ENCODE data around the gene ZNF423.

ZNF423 gene

GRCh38 chr16:49635591-49636581, 220.0 kb downstream of the ZNF423 start:
- no peak for DNase-seq

DNA sequence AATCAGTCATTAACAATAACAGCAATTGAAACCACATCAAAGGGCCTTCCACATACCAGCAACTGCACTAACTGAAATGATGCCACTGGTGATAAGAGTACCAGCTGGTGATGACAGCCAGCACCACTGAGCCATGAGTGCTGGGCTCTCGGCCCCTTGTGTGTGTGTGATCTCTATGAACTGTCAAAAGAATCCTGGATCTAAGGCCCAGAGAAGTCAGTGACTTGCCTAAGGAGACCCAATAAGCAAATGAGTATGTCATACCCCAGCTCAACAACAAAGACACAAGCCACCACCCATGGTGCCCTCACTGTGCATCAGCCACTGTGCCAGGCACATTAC, 220.9 kb downstream of the ZNF423 start:
- DNase-seq: no peak

DNA sequence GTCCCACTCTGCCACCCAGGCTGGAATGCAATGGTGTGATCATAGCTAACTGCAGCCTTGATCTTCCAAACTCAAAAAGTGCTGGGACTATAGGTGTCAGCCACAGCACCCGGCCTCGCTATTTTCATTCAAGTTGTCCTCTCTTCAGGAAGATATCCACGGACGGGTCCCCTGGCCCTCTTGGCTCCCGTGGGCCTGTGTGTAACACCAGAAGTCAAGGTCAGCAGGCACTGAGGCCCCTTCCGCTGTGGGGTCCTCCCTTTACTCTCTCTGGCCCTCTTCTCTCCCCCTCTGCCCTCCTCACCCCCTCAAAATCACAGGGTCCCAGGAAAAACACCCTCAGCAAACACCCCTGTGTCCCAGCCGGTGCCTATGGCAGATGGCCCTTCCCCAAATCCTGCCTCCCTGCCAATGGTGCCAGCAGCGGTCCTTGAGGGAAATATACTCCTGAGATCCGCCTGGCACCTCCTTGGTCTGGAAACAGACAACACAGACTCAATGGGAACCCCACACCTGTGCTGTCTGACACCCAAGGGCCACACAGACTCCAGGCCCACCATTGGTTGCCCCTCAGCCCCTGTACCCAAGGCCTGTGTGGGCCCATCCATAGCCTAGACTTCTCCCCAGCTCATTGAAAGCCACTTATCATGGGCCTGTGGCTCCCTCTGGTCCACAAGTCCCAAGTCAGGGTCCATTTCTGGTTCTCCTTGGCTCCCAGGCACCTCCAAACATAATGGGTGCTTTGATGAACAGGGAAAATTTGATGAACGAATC, 221.5 kb downstream of the ZNF423 start:
- DNase-seq: no peak

DNA sequence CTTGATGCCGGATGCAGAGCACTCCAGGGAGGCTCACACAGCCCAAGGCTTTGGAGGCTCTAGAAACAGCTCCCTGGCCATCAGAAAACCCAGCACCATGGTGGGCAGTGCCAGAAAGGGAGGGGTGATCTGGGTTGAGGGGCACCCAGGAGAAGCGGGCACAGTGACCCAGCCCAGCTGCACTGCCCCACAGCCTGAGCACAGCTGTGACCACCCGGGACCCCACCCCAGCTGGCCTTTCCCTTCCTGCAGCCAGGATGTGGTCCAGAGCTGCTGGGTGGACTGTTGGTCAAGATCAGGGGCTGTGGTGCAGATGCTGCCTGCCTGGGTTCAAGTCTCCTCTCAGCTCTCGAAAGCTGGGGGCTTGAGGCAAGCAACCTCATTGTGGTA, 223.1 kb downstream of the ZNF423 start:
- no peak for DNase-seq

DNA sequence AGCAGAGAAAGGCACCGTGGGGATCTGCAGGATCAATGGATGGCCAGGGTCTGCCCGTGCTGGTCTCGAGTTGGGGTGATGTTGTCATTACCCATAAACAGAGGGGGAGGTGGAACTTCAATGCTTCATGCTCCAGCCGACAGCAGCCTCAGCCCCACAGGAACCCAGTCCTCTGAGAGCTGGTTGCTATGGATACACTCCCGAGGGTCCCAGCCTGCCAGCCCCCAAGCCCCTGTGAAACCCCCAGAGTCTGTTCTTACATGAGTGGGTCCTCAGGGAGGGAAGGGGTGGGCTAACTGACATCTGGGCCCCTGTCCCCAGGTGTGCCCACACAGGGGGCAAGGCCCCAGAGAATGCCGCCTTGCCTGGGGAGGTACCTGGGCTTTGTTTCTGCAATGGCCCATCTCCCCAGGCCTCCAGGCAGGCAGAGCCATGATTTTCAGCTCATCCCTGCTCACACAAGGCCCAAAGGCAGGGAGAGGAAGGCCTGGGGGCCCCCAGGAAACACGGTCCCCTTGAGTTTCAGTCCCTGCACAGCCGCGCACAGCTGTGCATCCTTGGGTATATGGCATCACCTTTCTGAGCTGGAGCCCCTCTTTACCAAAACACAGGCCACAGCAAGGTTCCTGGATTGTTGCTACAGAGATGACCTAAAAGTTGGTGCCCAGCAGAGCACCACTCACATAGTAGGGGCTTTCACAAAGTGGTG, 223.7 kb downstream of the ZNF423 start:
- DNase-seq: no peak

DNA sequence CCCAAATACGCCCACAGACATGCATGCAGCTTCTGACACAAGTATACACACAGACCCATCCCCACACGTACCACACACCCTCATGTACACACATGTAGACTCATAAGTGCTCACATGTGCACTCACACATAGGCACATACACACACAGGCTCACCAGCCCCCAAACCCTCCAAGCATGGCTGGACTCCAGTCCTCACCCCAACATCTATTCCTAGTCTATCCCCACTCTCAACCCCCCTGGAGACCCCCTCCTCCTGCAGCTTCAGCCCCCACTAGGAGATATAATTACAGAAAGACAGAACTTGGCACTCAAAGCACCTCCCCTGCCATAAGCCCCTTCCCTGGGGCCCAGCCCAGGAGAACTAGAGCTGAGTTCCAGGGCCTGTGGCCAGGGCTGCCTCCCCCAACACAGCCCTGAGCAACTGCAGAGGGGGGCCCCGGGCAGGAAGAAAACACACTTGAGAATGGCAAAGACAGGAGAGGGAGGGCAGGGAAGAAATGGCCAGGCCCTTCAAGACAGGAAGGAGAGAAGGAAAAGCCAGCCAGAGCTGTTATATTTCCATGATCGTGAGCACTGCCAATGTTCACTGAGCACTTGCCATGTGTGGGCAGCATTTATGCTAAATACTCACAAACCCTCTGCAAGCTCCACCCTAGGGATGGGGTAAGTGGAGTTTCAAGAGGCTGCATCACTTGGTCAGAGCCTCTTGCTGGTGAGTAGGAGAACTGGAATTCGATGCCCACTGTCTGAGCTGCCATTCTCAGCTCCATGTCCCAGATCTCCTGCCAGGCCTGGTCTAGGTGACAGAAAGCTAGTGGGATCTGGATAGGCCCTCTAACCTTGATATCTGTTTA, 224.5 kb downstream of the ZNF423 start:
- DNase-seq: no peak

- no peak for DNase-seq
Observed at GRCh38 chr16:49630783-49631182, 225.1 kb downstream of the ZNF423 start.

DNA sequence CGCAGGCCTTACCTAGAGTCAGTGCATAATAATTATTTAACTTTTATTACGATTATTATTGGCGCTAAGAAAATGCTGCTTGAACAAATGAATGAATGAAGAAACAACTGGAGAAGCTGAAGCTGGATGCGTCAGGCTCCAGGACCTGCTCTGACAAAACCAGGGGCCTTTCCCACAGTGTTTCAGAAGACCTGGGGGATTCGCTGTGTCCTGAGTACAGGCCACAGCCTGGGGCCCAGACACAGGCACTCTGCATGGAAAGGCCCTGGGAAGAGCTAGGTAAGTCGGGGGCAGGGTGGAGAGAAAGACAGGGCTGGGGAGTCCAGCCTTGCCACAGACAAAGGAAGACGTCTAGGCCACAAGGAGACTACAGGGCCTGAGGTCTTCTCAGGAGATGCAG, 226.1 kb downstream of the ZNF423 start:
- DNase-seq: no peak

DNA sequence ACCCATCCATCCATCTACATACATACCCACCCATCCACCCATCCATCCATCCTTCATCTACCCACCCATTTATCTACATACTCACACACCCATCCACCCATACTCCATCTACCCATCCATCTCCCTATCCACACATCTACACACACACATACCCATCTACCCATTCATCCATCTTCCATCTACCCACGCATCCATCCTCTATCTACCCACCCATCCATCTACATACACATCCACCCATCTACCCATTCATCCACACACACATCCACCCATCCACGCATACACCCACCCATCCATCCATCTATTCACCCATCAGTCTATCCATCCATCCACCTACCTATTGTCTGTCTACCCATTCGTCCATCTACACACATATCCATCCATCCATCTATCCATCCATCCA, 227.8 kb downstream of the ZNF423 start:
- DNase-seq: no peak

GRCh38 chr16:49625311-49626065, 230.4 kb downstream of the ZNF423 start:
- DNase-seq: no peak

DNA sequence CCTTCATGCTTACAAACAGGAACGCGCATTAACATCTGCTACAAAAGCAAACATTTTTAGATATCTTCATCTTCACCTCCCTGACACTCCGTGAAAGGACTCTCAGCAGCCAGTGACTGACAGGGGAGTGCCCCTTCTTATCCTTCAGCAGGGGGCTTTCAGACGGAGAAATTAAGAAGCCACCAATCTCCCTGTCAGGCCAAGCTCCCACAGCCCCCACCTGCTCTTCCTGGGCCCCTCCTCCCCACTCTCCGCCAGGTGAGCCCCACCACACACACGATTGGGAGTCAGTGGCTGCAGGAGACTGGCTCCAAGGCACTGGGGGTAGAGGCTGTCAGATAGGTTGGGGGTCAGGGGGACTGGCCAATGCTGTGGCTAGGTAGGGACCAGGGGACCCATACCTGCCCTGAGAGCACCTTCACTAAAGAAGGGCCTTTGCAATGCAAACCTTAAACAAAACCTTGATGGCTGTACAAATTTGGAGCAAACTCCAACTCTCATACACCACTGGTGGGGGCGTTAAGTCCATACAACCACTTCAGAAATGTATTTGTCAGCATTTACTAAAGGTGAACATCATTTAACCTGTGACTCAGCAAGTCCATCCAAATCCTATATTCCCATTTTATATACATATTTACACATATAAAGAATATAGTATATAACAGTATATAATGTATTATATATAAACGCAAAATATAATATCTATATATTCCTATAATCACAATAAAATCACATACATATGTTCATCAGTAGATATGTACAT, 232.2 kb downstream of the ZNF423 start:
- DNase-seq: no peak

GRCh38 chr16:49622421-49623402, 233.2 kb downstream of the ZNF423 start:
- no peak for DNase-seq

GRCh38 chr16:49622084-49622390, 233.9 kb downstream of the ZNF423 start:
- DNase-seq: no peak

GRCh38 chr16:49621241-49622083, 234.4 kb downstream of the ZNF423 start:
- no peak for DNase-seq

DNA sequence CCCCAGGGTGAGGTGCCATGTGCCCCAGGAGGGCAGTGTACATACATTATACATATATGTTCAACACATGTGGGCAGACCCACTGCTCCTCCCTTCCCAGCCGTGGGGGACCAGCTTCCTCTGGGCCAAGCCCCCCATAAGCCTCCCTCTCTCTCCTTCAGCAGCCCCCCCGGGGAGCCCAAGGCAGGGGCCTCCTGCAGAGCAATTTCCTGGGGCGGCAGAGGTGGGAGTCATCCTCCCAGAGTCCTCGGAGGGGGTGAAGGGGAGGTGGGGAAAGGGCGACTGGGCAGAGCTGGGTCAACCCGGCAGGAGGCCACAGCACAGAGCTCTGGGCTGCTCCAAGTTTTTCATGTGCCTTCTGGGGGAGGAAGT, 235.1 kb downstream of the ZNF423 start:
- no peak for DNase-seq

- no peak for DNase-seq
Observed at GRCh38 chr16:49620158-49620868, 235.6 kb downstream of the ZNF423 start.

DNA sequence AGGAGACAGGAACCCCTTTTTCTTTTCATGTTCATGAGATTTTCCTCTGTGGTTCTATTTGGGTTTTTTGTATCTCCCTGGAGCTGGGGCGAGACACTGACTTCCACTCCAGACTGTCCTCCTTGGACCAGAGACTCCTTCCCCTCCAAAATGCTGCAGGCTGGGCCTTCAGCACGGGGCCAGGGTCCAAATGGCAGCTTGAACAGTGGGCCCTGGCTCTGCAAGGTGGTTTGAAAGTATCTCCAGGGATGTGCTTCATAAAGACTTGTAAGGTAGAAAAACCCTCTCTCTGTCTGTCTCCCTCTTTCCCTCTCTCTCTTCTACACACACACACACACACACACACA, 236.1 kb downstream of the ZNF423 start:
- DNase-seq: no peak

- DNase-seq: no peak
Observed at GRCh38 chr16:49618955-49619354, 237.0 kb downstream of the ZNF423 start.

Measured in activated CD4-positive, CD25-positive, alpha-beta regulatory T cell treated with anti-CD3 and anti-CD28 coated beads, Interleukin-2, amount 50 U/mL, for 72 hours (primary cell).